K562 (cell line): ENCODE measurements around the gene IER3IP1. TPM values are rescaled to one million over a fixed set of nuclear protein-coding genes. Genes with fewer than 3 reads are reported as not detected.

Experiments used
- CBFA2T2 ChIP-seq: fragments of 450-650 bp; conservative IDR thresholded peaks from 2 replicates; pipeline ENCODE4 v1.6.1; 2017; ENCODE audit warnings: mild to moderate bottlenecking
- CC2D1A ChIP-seq: fragments of 450-650 bp; IDR thresholded peaks from 2 replicates; pipeline ENCODE4 v1.6.1; 2017; ENCODE audit warnings: mild to moderate bottlenecking
- CCAR2 ChIP-seq: fragments of 200-400 bp; formaldehyde crosslinking; IDR thresholded peaks from 2 replicates; pipeline ENCODE4 v1.6.1; 2017; ENCODE audit warnings: mild to moderate bottlenecking, low read depth, low read length
- FOXK1 ChIP-seq: sonication (generic); formaldehyde crosslinking; IDR thresholded peaks from 2 replicates; pipeline ENCODE4 v1.8.0; 2022; ENCODE audit warnings: missing genetic modification reagents, mild to moderate bottlenecking, borderline replicate concordance
- HDAC1 ChIP-seq, 2 experiments: fragments of 450-650 bp; IDR thresholded peaks; 2 replicates each; pipeline ENCODE4 v1.6.1; 2016 to 2017; ENCODE audit warnings: inconsistent platforms in 1 of 2, mild to moderate bottlenecking in 1 of 2, moderate library complexity in 1 of 2
- HLTF ChIP-seq: fragments of 450-650 bp; IDR thresholded peaks from 2 replicates; pipeline ENCODE4 v1.6.1; 2016
- KAT7 ChIP-seq: sonication (generic); formaldehyde crosslinking; IDR thresholded peaks from 2 replicates; pipeline ENCODE4 v1.8.0; 2022; ENCODE audit warnings: missing genetic modification reagents, mild to moderate bottlenecking, borderline replicate concordance
- KLF16 ChIP-seq: IDR thresholded peaks from 2 replicates; pipeline ENCODE4 v1.6.1; 2016; ENCODE audit warnings: antibody characterized with exemption
- MEIS2 ChIP-seq: fragments of 450-650 bp; IDR thresholded peaks from 2 replicates; pipeline ENCODE4 v1.6.1; 2014; ENCODE audit warnings: mild to moderate bottlenecking; ENCODE audit not compliant: partially characterized antibody
- NFIC ChIP-seq: fragments of 450-650 bp; IDR thresholded peaks from 2 replicates; pipeline ENCODE4 v1.6.1; 2017; ENCODE audit warnings: mild to moderate bottlenecking, inconsistent platforms
- PML ChIP-seq: IDR thresholded peaks from 2 replicates; pipeline ENCODE4 v1.6.1; 2012; ENCODE audit warnings: low read length, inconsistent platforms
- POLR2AphosphoS5 ChIP-seq: IDR thresholded peaks from 2 replicates; pipeline ENCODE4 v1.6.1; 2011; ENCODE audit warnings: mild to moderate bottlenecking, low read depth, low read length, moderate library complexity; ENCODE audit not compliant: control insufficient read depth, insufficient read depth
- RCOR1 ChIP-seq, 2 experiments: IDR thresholded peaks; 2 replicates each; pipeline ENCODE4 v1.6.1; 2012; ENCODE audit warnings: low read depth in 2 of 2, low read length in 2 of 2, borderline replicate concordance in 1 of 2, improper control_type of control experiment in 1 of 2
- SOX6 ChIP-seq: fragments of 450-650 bp; IDR thresholded peaks from 2 replicates; pipeline ENCODE4 v1.6.1; 2014; ENCODE audit warnings: mild to moderate bottlenecking
- STAT5A ChIP-seq: IDR thresholded peaks from 2 replicates; pipeline ENCODE4 v1.6.1; 2012; ENCODE audit warnings: low read length, inconsistent platforms, borderline replicate concordance
- TAL1 ChIP-seq: fragments of 450-650 bp; IDR thresholded peaks from 2 replicates; pipeline ENCODE4 v1.6.1; 2016; ENCODE audit warnings: mild to moderate bottlenecking
- TBL1XR1 ChIP-seq, 2 experiments: IDR thresholded peaks; 2 replicates each; pipeline ENCODE4 v1.6.1; 2012; ENCODE audit warnings: improper control_type of control experiment in 2 of 2, low read length in 2 of 2, mild to moderate bottlenecking in 1 of 2
- ZZZ3 ChIP-seq: fragments of 450-650 bp; IDR thresholded peaks from 2 replicates; pipeline ENCODE4 v1.6.1; 2016; ENCODE audit warnings: antibody characterized with exemption, mild to moderate bottlenecking, moderate library complexity
- polyA plus RNA-seq, 8 experiments: library from polyadenylated mRNA; depleted of rRNA in 4 of 8; stranded (reverse) in 5 of 8; unstranded in 3 of 8; fragments of >200 nt; fragmentation: Nextera tagmentation in 2 of 8; fragmentation: Illumina TruSeq in 1 of 8; extraction: Ambion mirVana in 2 of 8; extraction: Trizol in 1 of 8; gene quantifications; 2 replicates each; pipeline versions ENCODE4 v1.2.1 to v1.2.3, GENCODE V29; 2011 to 2014; ENCODE audit warnings: inconsistent platforms in 1 of 8, missing spikeins in 1 of 8
- total RNA-seq, 7 experiments: library from RNA; depleted of rRNA in 6 of 7; stranded (reverse); fragments of >200 nt in 6 of 7; fragmentation: Illumina TruSeq in 2 of 7; extraction: Trizol in 2 of 7; gene quantifications; 2 replicates each; pipeline versions ENCODE4 v1.2.1 to v1.2.3, GENCODE V29; 2011 to 2021; ENCODE audit warnings: low replicate concordance in 1 of 7
- TF ChIP-seq, protein P1 (sequence below): sonication (generic); IDR thresholded peaks from 2 replicates; pipeline ENCODE4 v1.6.1; 2016
- TF ChIP-seq, protein P2 (sequence below), 2 experiments: fragments of 450-650 bp; conservative IDR thresholded peaks; 2 replicates each; pipeline ENCODE4 v1.6.1; 2017; ENCODE audit warnings: mild to moderate bottlenecking in 2 of 2, moderate library complexity in 2 of 2

IER3IP1 gene
- total and polyA plus RNA-seq, 9 of the 15 experiments (the other 6 are each of a cell fraction or from before 2014, with no cell fraction given) = 9.0 to 38.2 (median 19.9) TPM

DNA sequence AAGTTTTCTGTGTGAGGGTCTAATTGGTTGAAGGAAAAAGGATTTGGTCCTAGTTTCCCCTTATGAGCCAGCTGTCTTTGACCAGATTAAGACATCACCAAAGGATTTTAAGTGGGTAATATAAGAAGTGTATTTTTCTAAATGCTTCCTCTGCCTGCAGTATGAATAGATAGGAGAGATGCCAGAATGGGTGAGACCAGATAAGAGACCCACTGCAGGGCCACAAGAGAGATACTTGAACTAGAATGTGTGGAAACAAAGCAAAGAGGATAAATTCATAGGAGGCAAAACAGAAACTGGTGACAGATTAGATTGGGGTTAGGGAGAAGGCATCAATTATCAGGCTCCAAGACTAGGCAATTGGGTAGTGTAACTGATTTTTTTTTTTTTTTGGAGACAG is 24.7 kb downstream of the IER3IP1 start (continued):
- TF ChIP-seq CBFA2T2 (peak; percentile 87), TBL1XR1 (IDR thresholded peaks at IDR 0.05; ENCODE audit: low read length in 2 of 2) (peak in 1 of 2 experiments; percentile 15; a peak in 1 of 4 replicates), KAT7 (CRISPR knock-in tag) (no peak), NFIC (peak; percentile 85), HLTF (no peak), POLR2AphosphoS5 (peak; percentile 51; the same call in 1 of the 2 replicates), TAL1 (peak; percentile 76; the same call in 1 of the 2 replicates), STAT5A (peak; percentile 24; the same call in 1 of the 2 replicates), RCOR1 (IDR thresholded peaks at IDR 0.05; ENCODE audit: borderline replicate concordance in 1 of 2, low read depth in 2 of 2, low read length in 2 of 2) (peak in 1 of 2 experiments; percentile 59; a peak in 1 of 4 replicates), PML (peak; percentile 42; the same call in 1 of the 2 replicates), KLF16 (peak; percentile 56; the same call in 1 of the 2 replicates), MEIS2 (peak; percentile 40), HDAC1 (IDR thresholded peaks at IDR 0.05) (peak in 1 of 2 experiments; percentile 40; a peak in 1 of 4 replicates), ZZZ3 (no peak), CC2D1A (peak; percentile 24; the same call in 1 of the 2 replicates), SOX6 (peak; percentile 83), CCAR2 (no peak), FOXK1 (no peak)
- TF ChIP-seq, protein P1, sequence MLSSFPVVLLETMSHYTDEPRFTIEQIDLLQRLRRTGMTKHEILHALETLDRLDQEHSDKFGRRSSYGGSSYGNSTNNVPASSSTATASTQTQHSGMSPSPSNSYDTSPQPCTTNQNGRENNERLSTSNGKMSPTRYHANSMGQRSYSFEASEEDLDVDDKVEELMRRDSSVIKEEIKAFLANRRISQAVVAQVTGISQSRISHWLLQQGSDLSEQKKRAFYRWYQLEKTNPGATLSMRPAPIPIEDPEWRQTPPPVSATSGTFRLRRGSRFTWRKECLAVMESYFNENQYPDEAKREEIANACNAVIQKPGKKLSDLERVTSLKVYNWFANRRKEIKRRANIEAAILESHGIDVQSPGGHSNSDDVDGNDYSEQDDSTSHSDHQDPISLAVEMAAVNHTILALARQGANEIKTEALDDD = peak; percentile 58
- TF ChIP-seq, protein P2, sequence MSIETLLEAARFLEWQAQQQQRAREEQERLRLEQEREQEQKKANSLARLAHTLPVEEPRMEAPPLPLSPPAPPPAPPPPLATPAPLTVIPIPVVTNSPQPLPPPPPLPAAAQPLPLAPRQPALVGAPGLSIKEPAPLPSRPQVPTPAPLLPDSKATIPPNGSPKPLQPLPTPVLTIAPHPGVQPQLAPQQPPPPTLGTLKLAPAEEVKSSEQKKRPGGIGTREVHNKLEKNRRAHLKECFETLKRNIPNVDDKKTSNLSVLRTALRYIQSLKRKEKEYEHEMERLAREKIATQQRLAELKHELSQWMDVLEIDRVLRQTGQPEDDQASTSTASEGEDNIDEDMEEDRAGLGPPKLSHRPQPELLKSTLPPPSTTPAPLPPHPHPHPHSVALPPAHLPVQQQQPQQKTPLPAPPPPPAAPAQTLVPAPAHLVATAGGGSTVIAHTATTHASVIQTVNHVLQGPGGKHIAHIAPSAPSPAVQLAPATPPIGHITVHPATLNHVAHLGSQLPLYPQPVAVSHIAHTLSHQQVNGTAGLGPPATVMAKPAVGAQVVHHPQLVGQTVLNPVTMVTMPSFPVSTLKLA (conservative IDR thresholded peaks at IDR 0.05) = no peak
